A673 (cell line): ENCODE data around the gene FAM217B. TPM values are rescaled to one million over a fixed set of nuclear protein-coding genes. Genes with fewer than 3 reads are reported as not detected.

ENCODE experiments used
- BruUV-seq: library from RNA; stranded (reverse); fragments of 400-500 nt; replicated peaks from 2 replicates; lab custom pipeline; 2021; lab: Mats Ljungman, UMichigan
- CTCF ChIA-PET: fragments of 300-600 bp; sonication (Branson Sonifier 250); formaldehyde crosslinking; loops from one replicate; lab custom pipeline; 2022; ENCODE audit warnings: antibody characterized with exemption; lab: Charles Lee
- POLR2A ChIA-PET: fragments of 300-600 bp; sonication (Branson Sonifier 250); formaldehyde crosslinking; loops from one replicate; lab custom pipeline; 2022; ENCODE audit warnings: antibody characterized with exemption; ENCODE audit not compliant: low non-redundant PET; lab: Charles Lee
- DNase-seq: peaks from one replicate; pipeline ENCODE4 v3.0.0-alpha.2; 2015; ENCODE audit warnings: low spot score
- H3K27ac ChIP-seq: fragments of 200-600 bp; sonication (generic); 2 replicates; pipeline ENCODE4 v1.5.1; 2016; ENCODE audit warnings: mixed run types, low read depth, mild to moderate bottlenecking, mixed read lengths, antibody characterized with exemption, low read length; ENCODE audit not compliant: poor library complexity, severe bottlenecking
- H3K27me3 ChIP-seq: fragments of 200-600 bp; sonication (generic); replicated peaks from 2 replicates; pipeline ENCODE4 v1.6.1; 2017; ENCODE audit warnings: mixed run types, low read depth, mild to moderate bottlenecking, mixed read lengths, antibody characterized with exemption, low read length; ENCODE audit not compliant: insufficient read depth, poor library complexity
- H3K36me3 ChIP-seq: fragments of 200-600 bp; sonication (generic); 2 replicates; pipeline ENCODE4 v1.6.1; 2016; ENCODE audit warnings: mixed run types, mild to moderate bottlenecking, mixed read lengths, antibody characterized with exemption, low read length; ENCODE audit not compliant: insufficient read depth, poor library complexity, severe bottlenecking
- H3K4me1 ChIP-seq: fragments of 200-600 bp; sonication (generic); 2 replicates; pipeline ENCODE4 v1.6.1; 2017; ENCODE audit warnings: mixed run types, mild to moderate bottlenecking, mixed read lengths, antibody characterized with exemption, low read length; ENCODE audit not compliant: insufficient read depth, poor library complexity, severe bottlenecking
- H3K4me3 ChIP-seq: fragments of 200-600 bp; sonication (generic); 2 replicates; pipeline ENCODE4 v1.5.1; 2016; ENCODE audit warnings: low read depth, mixed run types, mild to moderate bottlenecking, mixed read lengths, low read length; ENCODE audit not compliant: poor library complexity, severe bottlenecking
- H3K9me3 ChIP-seq: fragments of 200-600 bp; sonication (generic); 2 replicates; pipeline ENCODE4 v1.6.1; 2016; ENCODE audit warnings: mixed run types, low read depth, mild to moderate bottlenecking, mixed read lengths, antibody characterized with exemption, low read length; ENCODE audit not compliant: poor library complexity, severe bottlenecking
- EZH2 ChIP-seq: fragments of 200-600 bp; sonication (generic); IDR thresholded peaks from 2 replicates; pipeline ENCODE4 v1.6.1; 2017; ENCODE audit warnings: borderline replicate concordance, low read depth, mild to moderate bottlenecking, mixed read lengths, antibody characterized with exemption, low read length; ENCODE audit not compliant: poor library complexity, severe bottlenecking
- intact Hi-C: fragments of 100-400 bp; cut with micrococcal nuclease; formaldehyde crosslinking; loops from one replicate; pipeline ENCODE4 v1.10.0; 2022; ENCODE audit not compliant: unreplicated experiment
- total RNA-seq: library from RNA; stranded (reverse); gene quantifications from 2 replicates; pipeline ENCODE4 v1.2.3, GENCODE V29; 2021
- TF ChIP-seq, protein P1 (sequence below): fragments of 300-800, 200-600 bp; sonication (generic); conservative IDR thresholded peaks from 2 replicates; pipeline ENCODE4 v1.5.1; 2017; ENCODE audit warnings: low read depth, mild to moderate bottlenecking, antibody characterized with exemption, low read length, moderate library complexity, mixed read lengths

The FAM217B gene
- total RNA-seq, 1 experiment from 2014 or later, result 26.6 TPM

DNA sequence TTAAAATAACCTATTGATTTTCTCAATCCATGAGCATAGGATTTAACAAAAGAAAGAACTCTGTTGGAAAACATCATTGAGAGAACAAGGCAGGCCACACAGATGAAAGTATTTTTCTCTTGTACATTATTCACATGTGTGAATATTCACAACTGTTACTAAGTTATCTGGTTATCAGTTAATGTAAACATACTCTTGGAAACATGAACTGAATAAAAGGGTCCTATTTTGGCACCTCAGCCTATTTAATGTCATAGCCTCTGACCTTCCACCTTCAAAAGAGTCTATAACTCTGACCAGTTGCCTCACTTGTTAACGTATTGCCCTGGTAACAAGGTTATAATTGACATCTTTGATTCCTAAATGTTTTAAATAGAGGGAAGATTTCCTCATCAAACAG, 14.8 kb upstream of the FAM217B start:
- Histone ChIP-seq H3K4me3 (no peak overlapping the region), H3K27me3 (no peaks in the 10 kb centered on the region), H3K36me3 (no peaks in the 10 kb centered on the region), H3K27ac (no peak overlapping the region), H3K9me3 (no peaks in the 10 kb centered on the region), H3K4me1 (no peaks in the 10 kb centered on the region)
- DNase-seq, result no peak
- no TSS peak for BruUV-seq
- ChIA-PET CTCF (no interaction called here), POLR2A (no interaction called here)
- no peak for TF ChIP-seq EZH2
- TF ChIP-seq, protein P1, sequence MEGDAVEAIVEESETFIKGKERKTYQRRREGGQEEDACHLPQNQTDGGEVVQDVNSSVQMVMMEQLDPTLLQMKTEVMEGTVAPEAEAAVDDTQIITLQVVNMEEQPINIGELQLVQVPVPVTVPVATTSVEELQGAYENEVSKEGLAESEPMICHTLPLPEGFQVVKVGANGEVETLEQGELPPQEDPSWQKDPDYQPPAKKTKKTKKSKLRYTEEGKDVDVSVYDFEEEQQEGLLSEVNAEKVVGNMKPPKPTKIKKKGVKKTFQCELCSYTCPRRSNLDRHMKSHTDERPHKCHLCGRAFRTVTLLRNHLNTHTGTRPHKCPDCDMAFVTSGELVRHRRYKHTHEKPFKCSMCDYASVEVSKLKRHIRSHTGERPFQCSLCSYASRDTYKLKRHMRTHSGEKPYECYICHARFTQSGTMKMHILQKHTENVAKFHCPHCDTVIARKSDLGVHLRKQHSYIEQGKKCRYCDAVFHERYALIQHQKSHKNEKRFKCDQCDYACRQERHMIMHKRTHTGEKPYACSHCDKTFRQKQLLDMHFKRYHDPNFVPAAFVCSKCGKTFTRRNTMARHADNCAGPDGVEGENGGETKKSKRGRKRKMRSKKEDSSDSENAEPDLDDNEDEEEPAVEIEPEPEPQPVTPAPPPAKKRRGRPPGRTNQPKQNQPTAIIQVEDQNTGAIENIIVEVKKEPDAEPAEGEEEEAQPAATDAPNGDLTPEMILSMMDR, result no peak
- intact Hi-C loops, result no loop called here

DNA sequence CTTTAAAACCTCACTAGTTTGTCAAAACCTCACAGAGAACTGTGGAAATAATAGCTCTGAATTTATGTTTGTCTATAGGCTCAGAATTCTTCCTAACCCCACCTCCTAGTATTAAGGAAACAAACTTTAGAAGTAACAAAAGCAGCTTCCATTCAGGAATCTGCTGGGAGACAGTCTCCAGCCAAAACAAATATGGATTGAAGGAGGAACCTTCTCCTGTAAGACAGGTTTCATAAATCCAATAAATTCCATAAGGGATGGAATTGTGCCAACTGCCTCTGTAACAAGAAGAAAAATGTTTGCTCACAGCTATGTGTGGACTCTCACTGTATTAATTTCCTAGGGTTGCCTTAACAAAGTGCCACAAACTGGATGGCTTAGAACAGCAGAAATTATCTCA, 14.3 kb upstream of the FAM217B start:
- H3K4me3 ChIP-seq, result no peak overlapping the region
- no peaks in the 10 kb centered on the region for H3K27me3 ChIP-seq
- no peak for DNase-seq
- TF ChIP-seq, protein P1, result no peak
- no peak for TF ChIP-seq EZH2
- H3K4me1 ChIP-seq, result no peaks in the 10 kb centered on the region
- no peak overlapping the region for H3K27ac ChIP-seq
- no TSS peak for BruUV-seq
- H3K9me3 ChIP-seq, result no peaks in the 10 kb centered on the region
- POLR2A ChIA-PET, result no interaction called here
- CTCF ChIA-PET, result no interaction called here
- intact Hi-C loops, result no loop called here
- no peaks in the 10 kb centered on the region for H3K36me3 ChIP-seq

DNA sequence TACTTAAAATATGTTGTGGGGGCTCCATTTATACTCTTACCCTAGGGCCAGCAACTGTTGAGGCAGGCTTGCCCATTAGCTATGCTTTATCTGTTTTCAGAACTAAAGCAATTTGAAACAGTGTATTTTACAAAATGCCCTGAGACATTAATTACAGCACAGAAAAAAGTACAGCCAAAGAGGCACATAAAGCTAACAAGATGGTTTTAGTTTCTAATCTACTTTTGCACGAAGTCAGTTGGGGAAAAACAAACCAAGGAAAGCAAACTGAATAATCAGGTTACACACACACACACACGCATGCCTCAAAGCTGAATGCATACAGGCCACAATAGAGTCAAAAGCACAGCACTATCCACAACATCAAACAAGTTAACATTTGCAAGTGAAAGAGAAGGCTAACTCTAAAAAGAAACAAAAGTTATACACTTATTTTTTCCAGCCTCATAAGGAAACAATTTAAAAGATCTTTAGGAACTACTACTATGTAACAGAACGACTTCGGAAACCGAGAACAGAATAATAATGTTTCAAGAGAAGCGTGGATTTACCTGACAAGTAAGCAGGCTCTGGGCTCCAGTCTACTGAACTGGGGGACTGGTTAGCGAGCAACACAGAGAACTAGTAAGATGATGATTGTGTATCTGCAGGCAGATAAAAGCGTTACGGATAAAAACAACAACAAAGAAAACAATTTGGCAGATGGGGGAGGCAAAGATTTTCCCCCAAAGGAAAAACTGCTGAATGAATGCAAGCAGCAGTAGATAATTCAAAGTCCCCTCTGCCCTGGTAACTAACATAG, 8.5 kb upstream of the FAM217B start:
- BruUV-seq, result no TSS peak
- no peak for DNase-seq
- ChIA-PET POLR2A (no interaction called here), CTCF (no interaction called here)
- TF ChIP-seq, protein P1, result no peak
- Histone ChIP-seq H3K36me3 (no peaks in the 10 kb centered on the region), H3K4me1 (no peaks in the 10 kb centered on the region), H3K27ac (no peak overlapping the region), H3K4me3 (no peak overlapping the region), H3K9me3 (no peaks in the 10 kb centered on the region), H3K27me3 (no peaks in the 10 kb centered on the region)
- intact Hi-C loops, result no loop called here
